Measurements from ENCODE around the gene CACNA1C.

CACNA1C gene

GRCh38 chr12:2616763-2617162 lies 564.0 kb downstream of the CACNA1C start:
- no peak for DNase-seq (ENCODE audit: low read depth, low spot score)

DNA sequence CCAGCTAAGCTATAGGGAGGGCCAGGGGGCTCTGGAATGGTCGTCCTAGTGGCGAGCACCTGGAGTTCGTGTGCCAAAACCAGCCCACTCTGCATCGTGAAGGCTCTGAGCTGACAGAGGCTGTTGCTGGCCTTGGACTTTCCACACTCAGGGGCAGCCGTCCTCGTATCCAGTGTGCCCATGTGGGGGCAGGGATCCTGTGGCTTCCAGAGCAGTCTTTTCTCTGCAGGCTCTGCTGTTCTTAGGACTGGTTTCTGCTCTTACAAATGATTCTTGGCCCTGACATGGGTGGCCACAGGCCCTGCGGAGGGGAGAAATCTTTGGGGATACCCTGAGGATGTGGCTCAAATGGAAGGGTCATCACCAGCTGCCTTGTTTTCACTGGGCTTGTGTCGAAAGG lies 564.6 kb downstream of the CACNA1C start:
- no peak for DNase-seq (ENCODE audit: low read depth, low spot score)

GRCh38 chr12:2618291-2618995 lies 565.7 kb downstream of the CACNA1C start:
- no peak for DNase-seq (ENCODE audit: low read depth, low spot score)

DNA sequence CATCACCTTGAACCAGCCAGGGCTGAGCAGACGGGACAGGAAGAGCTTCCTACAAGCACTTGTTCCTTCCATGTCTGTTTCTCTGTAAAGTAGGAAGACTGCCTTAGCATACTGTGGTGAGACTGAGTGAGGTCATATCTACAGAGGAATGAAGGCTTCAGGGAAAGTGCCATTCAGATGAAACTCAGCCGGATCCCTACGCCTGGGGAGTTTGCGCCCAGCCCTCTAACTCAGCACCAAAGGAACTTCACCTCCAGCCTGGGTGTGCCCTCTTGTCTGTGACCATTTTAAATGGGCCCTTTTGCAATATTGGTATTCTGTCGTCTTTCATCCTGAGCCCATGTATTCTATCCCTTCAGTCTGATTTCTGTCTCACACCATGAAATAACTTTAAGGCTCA lies 566.3 kb downstream of the CACNA1C start:
- no peak for DNase-seq (ENCODE audit: low read depth, low spot score)

DNA sequence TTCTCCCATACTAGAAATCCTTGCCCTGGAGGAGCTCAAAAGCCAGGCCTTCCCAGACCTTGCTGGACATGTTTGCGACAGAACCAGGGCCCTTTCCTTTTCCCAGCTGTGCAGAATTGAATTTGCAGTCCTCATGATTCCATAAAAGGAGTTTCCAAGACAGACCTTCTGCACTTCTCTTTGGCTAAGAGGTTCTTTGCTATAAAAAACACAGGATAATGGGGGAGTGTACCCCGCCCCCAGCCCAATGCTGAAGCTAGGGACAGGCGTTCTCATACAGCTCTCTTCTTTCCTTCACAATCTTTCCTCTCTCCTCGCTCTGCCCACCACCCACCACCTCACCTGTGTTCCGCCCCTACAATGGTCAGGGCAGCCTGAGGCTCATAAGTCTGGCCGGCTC lies 569.7 kb downstream of the CACNA1C start:
- DNase-seq (ENCODE audit: low read depth, low spot score) = no peak

GRCh38 chr12:2623472-2623871 lies 570.7 kb downstream of the CACNA1C start:
- no peak for DNase-seq (ENCODE audit: low read depth, low spot score)

DNA sequence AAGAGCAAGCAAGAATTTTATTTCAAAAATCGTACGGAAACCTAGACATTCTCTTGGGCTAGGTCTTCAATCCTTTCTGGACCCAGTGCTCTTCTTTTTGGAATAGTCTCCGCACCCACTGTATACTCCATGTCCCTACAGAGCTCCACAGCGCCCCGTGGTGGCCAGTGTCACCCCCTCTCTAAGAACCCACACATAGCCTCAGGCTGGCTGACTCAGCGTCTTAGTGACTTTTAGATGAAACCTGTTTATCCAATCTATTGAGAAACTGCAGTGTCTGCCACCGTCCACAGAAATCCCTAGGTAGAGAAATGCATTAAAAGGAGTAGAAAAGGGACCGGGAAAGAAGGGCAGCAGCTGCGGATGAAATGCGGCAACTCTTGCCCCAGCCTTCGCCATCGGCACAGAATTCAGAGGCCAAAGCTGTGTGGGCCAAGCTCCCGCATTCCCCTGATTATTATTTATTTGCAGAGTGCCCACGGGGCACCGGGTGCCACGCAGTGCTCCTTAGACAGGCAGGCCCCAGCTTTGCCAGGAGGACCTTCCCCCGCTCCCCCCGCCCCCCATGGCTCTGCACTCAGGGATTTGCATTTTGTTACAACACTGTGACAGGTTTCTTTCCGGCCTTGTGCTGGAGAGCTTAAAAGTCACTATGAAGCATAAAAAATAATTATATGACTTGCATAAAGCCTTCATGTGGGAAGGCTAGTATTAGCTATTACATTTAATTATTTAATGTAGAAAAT lies 571.9 kb downstream of the CACNA1C start:
- no peak for DNase-seq (ENCODE audit: low read depth, low spot score)

- DNase-seq (ENCODE audit: low read depth, low spot score) = no peak
These were observed 572.5 kb downstream of the CACNA1C start for GRCh38 chr12:2625289-2625612.

- no peak for DNase-seq (ENCODE audit: low read depth, low spot score)
These were observed 574.5 kb downstream of the CACNA1C start for GRCh38 chr12:2627076-2627834.

DNA sequence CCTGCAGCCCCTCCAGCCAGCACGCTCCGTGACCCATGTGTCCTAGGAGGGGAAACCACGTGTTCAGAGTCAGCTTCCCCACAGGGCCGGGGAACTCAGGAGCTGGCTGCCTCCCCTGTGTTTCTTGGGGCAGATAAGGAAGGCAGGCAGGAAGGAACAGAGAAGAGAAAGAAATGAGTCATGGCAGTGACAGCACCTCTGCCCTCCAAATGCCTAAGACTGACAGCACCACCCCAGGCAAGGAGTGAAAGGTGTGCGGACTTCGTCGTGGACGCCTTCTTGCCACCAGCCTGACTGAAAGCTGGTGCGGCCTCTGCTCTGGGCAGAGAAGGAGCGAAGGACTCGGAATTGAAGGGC lies 575.0 kb downstream of the CACNA1C start:
- no peak for DNase-seq (ENCODE audit: low read depth, low spot score)

GRCh38 chr12:2628401-2628800 lies 575.6 kb downstream of the CACNA1C start:
- DNase-seq (ENCODE audit: low read depth, low spot score) = no peak

DNA sequence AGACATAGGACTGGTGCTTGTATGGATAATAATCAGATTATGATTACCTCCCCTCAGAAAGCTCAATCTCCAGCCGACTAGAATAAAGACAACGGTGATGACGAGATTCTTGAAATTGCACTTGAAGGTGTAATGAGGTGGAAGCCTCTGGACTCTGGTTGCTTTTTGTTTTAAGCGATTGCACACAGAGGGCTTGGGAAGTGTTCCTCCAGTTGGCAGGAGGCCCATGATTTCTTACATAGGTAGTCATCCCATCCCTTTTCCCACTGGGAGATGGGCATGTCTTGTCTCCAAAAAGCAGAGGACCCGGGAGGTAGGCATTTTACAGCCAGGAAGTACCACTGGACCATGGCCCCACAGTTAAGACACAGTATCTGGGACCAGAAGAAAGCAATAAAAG lies 576.3 kb downstream of the CACNA1C start:
- DNase-seq (ENCODE audit: low read depth, low spot score) = no peak

GRCh38 chr12:2631653-2632350 lies 579.0 kb downstream of the CACNA1C start:
- DNase-seq (ENCODE audit: low read depth, low spot score) = no peak

DNA sequence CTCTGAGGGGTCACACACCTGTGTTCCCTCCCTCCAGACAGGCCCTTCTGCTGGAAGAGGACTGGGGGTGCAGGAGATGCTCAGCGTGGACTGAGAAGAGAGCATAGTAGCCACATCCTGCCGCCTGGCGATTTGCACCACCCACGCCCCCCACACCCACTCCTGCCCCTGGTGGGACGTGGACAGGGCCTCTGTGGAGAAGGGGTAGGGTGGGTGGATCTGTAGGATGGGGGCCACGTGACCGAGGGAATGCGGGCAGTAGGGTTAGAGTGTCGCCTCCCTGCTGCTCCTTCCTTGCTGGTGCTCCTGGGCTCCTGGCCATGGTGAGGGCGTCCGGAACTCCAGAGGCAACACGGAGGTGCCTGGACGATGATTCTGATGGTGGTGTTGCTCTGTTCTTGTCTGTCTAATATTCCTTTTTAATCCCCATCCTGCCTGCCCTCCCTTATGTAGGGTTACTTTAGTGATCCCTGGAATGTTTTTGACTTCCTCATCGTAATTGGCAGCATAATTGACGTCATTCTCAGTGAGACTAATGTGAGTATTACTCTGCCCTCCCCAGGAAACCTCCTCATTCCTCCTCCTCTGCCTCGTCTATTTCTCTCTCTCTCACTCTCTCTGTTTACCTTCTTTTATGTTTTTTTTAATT lies 580.5 kb downstream of the CACNA1C start:
- no peak for DNase-seq (ENCODE audit: low read depth, low spot score)

DNA sequence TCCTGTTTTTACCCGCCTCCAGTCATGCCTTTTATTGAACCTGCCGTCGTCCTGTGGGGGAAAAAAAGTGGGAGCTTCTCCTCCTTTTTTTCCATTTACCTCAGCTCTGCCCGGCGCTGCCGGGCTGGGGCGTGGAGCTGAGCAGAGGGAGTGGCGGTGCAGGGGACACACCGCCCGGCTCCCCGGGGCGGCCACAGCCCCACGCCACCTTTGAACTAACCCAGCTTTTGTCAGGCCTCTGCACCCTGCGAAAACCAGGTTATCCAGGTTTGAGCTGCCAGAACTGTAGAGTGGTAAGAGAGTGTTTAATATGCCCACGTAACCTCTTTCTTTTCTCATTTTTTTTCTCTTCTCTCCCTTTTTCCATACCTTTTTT lies 581.0 kb downstream of the CACNA1C start:
- no peak for DNase-seq (ENCODE audit: low read depth, low spot score)

DNA sequence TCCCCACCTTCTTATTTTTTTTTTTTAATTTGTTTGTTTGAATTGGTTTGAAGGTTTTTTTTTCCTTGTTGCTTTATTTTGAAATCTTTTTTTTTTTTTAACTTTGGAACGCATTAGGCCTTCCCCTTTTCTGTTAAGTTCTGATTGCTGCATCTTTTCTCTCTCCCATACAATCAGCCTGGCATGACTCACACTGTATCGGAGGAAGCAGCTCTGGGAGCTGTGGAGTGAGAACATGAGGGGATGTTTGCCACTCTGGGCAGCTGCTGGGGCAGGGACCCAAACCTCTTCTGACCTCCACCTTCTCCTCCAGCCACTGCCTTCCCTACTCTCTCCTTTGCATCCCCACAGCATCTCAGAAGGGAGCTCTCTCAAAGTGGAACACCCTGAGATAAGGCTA lies 581.7 kb downstream of the CACNA1C start:
- no peak for DNase-seq (ENCODE audit: low read depth, low spot score)

GRCh38 chr12:2636741-2637340 lies 584.1 kb downstream of the CACNA1C start:
- no peak for DNase-seq (ENCODE audit: low read depth, low spot score)

DNA sequence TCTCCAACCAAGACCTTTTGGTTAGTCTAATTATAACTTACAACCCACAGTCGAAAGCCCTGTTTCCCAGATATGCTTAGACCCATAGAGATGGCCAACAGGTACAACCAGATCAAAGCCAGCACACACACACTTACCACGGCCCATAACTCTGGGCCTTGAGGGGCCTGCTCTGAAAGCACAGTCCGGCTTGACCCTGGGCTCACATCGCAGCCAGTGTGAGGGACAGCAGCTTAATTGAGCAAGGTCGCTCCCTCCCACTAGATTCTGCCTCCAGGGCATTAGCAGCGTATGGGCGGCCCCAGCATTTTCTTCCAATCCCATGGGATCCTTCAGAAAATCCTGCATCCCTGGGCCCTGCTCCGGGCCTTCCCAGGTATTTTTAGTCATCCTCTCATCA lies 584.6 kb downstream of the CACNA1C start:
- no peak for DNase-seq (ENCODE audit: low read depth, low spot score)

GRCh38 chr12:2638273-2639019 lies 585.7 kb downstream of the CACNA1C start:
- no peak for DNase-seq (ENCODE audit: low read depth, low spot score)

GRCh38 chr12:2639020-2639298 lies 586.2 kb downstream of the CACNA1C start:
- DNase-seq (ENCODE audit: low read depth, low spot score) = no peak

GRCh38 chr12:2640281-2640680 lies 587.5 kb downstream of the CACNA1C start:
- no peak for DNase-seq (ENCODE audit: low read depth, low spot score)

All from smooth muscle cell of the brain vasculature (primary cell).